SIG-M5 (cell line): Measurements from ENCODE around the gene SEMA3F.
"Not testable (repeated sequence)": the region's sequence is repeated elsewhere in the genome, so short reads cannot be mapped to it uniquely, and the experiment has no call there.

Source experiments
- DNase-seq: peaks from one replicate; lab custom pipeline; 2025; lab: John Stamatoyannopoulos, UW

SEMA3F gene

GRCh38 chr3:50211930-50212329 lies 56.8 kb downstream of the SEMA3F start:
- no peak for DNase-seq

GRCh38 chr3:50212502-50212901 lies 57.4 kb downstream of the SEMA3F start:
- DNase-seq: no peak

GRCh38 chr3:50212971-50213370 lies 57.8 kb downstream of the SEMA3F start:
- no peak for DNase-seq

GRCh38 chr3:50213373-50213772 lies 58.2 kb downstream of the SEMA3F start:
- DNase-seq: no peak

GRCh38 chr3:50214824-50215223 lies 59.7 kb downstream of the SEMA3F start:
- DNase-seq: no peak

- no peak for DNase-seq
These were observed 60.4 kb downstream of the SEMA3F start for GRCh38 chr3:50215529-50215928.

GRCh38 chr3:50217681-50218080 lies 62.6 kb downstream of the SEMA3F start:
- no peak for DNase-seq

- DNase-seq: no peak
These were observed 63.3 kb downstream of the SEMA3F start for GRCh38 chr3:50218448-50218847.

GRCh38 chr3:50219285-50219684 lies 64.2 kb downstream of the SEMA3F start:
- DNase-seq: no peak

- DNase-seq: no peak
These were observed 65.0 kb downstream of the SEMA3F start for GRCh38 chr3:50220109-50220508.

GRCh38 chr3:50221051-50221410 lies 65.9 kb downstream of the SEMA3F start:
- no peak for DNase-seq

GRCh38 chr3:50221411-50222168 lies 66.5 kb downstream of the SEMA3F start:
- no peak for DNase-seq

- no peak for DNase-seq
These were observed 67.0 kb downstream of the SEMA3F start for GRCh38 chr3:50222169-50222528.

- no peak for DNase-seq
These were observed 69.5 kb downstream of the SEMA3F start for GRCh38 chr3:50224639-50225038.

GRCh38 chr3:50226888-50227389 lies 71.8 kb downstream of the SEMA3F start:
- DNase-seq: no peak

GRCh38 chr3:50227390-50228183 lies 72.5 kb downstream of the SEMA3F start:
- DNase-seq: peak; percentile 50

GRCh38 chr3:50228184-50228763 lies 73.2 kb downstream of the SEMA3F start:
- not testable (repeated sequence) for DNase-seq

- DNase-seq: no peak
These were observed 74.4 kb downstream of the SEMA3F start for GRCh38 chr3:50229490-50229889.

- no peak for DNase-seq
These were observed 75.1 kb downstream of the SEMA3F start for GRCh38 chr3:50230104-50230793.

- no peak for DNase-seq
These were observed 75.6 kb downstream of the SEMA3F start for GRCh38 chr3:50230794-50231125.

GRCh38 chr3:50231581-50231980 lies 76.5 kb downstream of the SEMA3F start:
- no peak for DNase-seq

- DNase-seq: no peak
These were observed 77.2 kb downstream of the SEMA3F start for GRCh38 chr3:50232303-50232702.

GRCh38 chr3:50233176-50233575 lies 78.1 kb downstream of the SEMA3F start:
- no peak for DNase-seq
